HL-60 (cell line): ENCODE measurements around the gene MSH5.
A peak's percentile ranks its signal among the peaks of the same experiment; 100 is the strongest.

Experiments
- DNase-seq, 2 experiments: peaks; one replicate each; pipeline ENCODE4 v3.0.0-alpha.2; 2010 to 2020; ENCODE audit warnings: low read depth in 1 of 2, low spot score in 1 of 2
- H3K27ac ChIP-seq: fragments of 250-450 bp; sonication (Bioruptor Pico); replicated peaks from 2 replicates; pipeline ENCODE4 v1.5.1; 2020; ENCODE audit warnings: mild to moderate bottlenecking, moderate library complexity
- H3K27me3 ChIP-seq: fragments of 250-450 bp; sonication (Bioruptor Pico); 2 replicates; pipeline ENCODE4 v1.5.1; 2021; ENCODE audit warnings: mild to moderate bottlenecking, moderate library complexity; ENCODE audit not compliant: insufficient read depth, poor library complexity, severe bottlenecking
- H3K4me3 ChIP-seq: replicated peaks from 2 replicates; pipeline ENCODE4 v1.5.1; 2011; ENCODE audit warnings: mild to moderate bottlenecking, control low read depth, low read length; ENCODE audit not compliant: insufficient read depth
- CTCF ChIP-seq: IDR thresholded peaks from one replicate; pipeline ENCODE4 v1.5.1; 2011; ENCODE audit warnings: low read length, control low read depth, inconsistent platforms; ENCODE audit not compliant: insufficient read depth
- GABPA ChIP-seq: IDR thresholded peaks from 2 replicates; pipeline ENCODE4 v1.6.1; 2012; ENCODE audit warnings: low read depth
- POLR2AphosphoS5 ChIP-seq: IDR thresholded peaks from 2 replicates; pipeline ENCODE4 v1.6.1; 2012; ENCODE audit warnings: low read depth
- SPI1 ChIP-seq: IDR thresholded peaks from 2 replicates; pipeline ENCODE4 v1.6.1; 2012; ENCODE audit warnings: low read depth, mild to moderate bottlenecking, borderline replicate concordance
- TF ChIP-seq, protein P1 (sequence below): IDR thresholded peaks from 2 replicates; pipeline ENCODE4 v1.6.1; 2012; ENCODE audit warnings: low read depth; ENCODE audit not compliant: insufficient replicate concordance

Gene MSH5

DNA sequence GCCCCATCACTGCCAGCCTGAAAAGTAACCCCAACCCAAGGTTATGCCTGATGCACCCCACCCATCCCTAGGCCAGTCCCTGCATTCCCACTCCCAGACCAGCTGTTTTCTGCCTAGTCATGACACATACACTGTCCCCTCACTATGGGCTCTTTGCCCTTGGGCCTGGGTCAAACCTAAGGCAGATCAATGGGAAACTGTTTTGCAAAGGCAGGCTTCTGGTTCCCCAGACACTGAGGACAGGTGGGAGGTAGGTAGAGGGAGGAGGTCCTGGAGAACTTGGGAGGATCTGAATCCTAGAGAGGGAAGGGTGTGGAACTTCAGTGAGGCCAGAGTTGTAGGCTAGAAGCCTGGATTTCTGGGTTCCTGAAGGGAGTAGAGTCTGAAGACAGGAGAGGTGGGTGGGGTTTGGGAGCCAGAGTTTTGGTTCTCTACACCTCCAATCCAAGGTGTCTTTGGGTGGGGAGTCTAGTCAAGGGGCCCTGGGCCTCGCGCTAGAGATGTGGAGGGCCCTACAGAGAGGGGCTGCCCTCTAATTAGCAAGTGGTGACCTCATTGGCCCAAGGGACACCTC, 5.5 kb upstream of the MSH5 start:
- Histone ChIP-seq H3K4me3 (peak overlapping the region; percentile 92), H3K27me3 (no peaks in the 10 kb centered on the region), H3K27ac (peak overlapping the region; percentile 99)
- no peak for DNase-seq
- TF ChIP-seq CTCF (no peak), POLR2AphosphoS5 (no peak), SPI1 (no peak), GABPA (no peak)
- TF ChIP-seq, protein P1, sequence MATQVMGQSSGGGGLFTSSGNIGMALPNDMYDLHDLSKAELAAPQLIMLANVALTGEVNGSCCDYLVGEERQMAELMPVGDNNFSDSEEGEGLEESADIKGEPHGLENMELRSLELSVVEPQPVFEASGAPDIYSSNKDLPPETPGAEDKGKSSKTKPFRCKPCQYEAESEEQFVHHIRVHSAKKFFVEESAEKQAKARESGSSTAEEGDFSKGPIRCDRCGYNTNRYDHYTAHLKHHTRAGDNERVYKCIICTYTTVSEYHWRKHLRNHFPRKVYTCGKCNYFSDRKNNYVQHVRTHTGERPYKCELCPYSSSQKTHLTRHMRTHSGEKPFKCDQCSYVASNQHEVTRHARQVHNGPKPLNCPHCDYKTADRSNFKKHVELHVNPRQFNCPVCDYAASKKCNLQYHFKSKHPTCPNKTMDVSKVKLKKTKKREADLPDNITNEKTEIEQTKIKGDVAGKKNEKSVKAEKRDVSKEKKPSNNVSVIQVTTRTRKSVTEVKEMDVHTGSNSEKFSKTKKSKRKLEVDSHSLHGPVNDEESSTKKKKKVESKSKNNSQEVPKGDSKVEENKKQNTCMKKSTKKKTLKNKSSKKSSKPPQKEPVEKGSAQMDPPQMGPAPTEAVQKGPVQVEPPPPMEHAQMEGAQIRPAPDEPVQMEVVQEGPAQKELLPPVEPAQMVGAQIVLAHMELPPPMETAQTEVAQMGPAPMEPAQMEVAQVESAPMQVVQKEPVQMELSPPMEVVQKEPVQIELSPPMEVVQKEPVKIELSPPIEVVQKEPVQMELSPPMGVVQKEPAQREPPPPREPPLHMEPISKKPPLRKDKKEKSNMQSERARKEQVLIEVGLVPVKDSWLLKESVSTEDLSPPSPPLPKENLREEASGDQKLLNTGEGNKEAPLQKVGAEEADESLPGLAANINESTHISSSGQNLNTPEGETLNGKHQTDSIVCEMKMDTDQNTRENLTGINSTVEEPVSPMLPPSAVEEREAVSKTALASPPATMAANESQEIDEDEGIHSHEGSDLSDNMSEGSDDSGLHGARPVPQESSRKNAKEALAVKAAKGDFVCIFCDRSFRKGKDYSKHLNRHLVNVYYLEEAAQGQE: no peak

- Histone ChIP-seq H3K27ac (peak overlapping the region; percentile 99), H3K4me3 (peak overlapping the region; percentile 92), H3K27me3 (no peaks in the 10 kb centered on the region)
- TF ChIP-seq CTCF (no peak), SPI1 (no peak), GABPA (0 out of 2 replicates have a peak, but pooled peaks have one; percentile 22)
- DNase-seq: peak; percentile 73 to 79
Measured at GRCh38 chr6:31734821-31735406, 4.9 kb upstream of the MSH5 start.

DNA sequence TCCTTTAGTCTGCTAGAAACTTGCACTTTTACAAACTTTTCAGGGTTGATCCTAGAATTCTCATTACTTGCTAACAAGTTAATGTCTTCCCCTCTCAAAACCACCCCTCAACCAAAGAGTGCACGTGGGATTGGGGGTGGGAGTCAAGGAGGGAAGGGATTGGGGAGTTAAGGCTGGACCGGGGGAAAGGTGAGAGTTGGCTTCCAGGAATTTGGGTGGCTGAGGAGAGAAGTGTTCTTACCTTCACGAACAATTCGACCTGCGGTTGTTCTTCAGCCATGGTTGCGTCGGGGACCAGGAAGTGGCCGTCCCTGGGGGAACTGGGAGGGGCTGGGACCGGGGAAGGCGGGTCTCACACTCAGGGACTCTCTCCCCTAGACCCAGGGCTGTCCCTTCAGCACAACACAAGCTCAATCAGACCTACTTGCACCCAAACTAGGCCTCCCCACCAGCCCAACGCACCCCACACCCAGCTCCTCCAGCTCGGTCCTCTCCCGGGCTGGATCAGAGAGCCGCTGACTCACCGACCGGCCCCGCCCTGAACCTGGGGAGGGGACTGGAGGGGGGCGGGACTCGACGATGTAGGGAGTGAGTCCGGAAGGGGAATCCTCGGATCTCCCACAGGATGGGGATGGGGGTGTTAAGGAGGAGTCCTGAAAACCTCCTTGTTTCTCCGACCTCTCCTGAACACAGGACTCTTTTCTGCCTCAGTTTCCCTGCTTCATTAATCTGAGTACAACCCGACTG, 3.6 kb upstream of the MSH5 start, which contains the start of gene CLIC1:
CLIC1 (minus strand) TSS at position 510 of the 747 bp plus-strand sequence; CDS start at position 280, 230 bp downstream.
- Histone ChIP-seq H3K27ac (peak within 1 kb of the TSS; percentile 99), H3K4me3 (peak within 1 kb of the TSS; percentile 92), H3K27me3 (no peaks in the 10 kb centered on the region)
- TF ChIP-seq POLR2AphosphoS5 (peak; percentile 85), SPI1 (peak; percentile 52; the same call in 1 of the 2 replicates), GABPA (no peak), CTCF (no peak)
- TF ChIP-seq, protein P1: no peak
- peak; percentile 93 to 96 for DNase-seq
